GM18519 (cell line): ENCODE data around the gene EFEMP1.
"Not testable (repeated sequence)": the region's sequence is repeated elsewhere in the genome, so short reads cannot be mapped to it uniquely, and the experiment has no call there.

Experiments
- ATAC-seq: cut with Tn5 transposase; IDR thresholded peaks from one replicate; pipeline ENCODE4 v1.9.1; 2021; ENCODE audit warnings: mild to moderate bottlenecking, moderate library complexity; ENCODE audit not compliant: unreplicated experiment, low FRiP score

EFEMP1 gene

GRCh38 chr2:55839182-55839819, 84.3 kb downstream of the EFEMP1 start:
- ATAC-seq = no peak

DNA sequence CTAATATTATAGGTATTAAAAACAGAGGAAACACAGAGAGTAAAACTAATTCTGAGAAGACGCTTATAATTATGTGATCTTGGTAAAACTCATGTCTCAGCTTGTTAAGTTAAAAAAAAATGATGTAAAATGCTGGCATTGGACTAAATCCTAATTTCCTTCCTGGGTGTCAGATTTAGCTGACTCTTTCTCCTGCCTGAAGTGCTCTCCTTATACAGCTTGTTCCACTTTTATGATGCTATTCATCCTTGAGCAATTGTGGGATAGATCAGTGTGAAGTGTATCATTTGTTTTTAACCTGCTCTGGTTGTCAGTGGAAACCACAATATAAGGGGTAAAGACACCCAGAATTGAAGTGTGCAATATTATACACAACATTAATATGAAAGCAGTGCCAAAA, 84.9 kb downstream of the EFEMP1 start:
- no peak for ATAC-seq

GRCh38 chr2:55838117-55838516, 85.5 kb downstream of the EFEMP1 start:
- not testable (repeated sequence) for ATAC-seq

GRCh38 chr2:55837073-55837472, 86.5 kb downstream of the EFEMP1 start:
- no peak for ATAC-seq

DNA sequence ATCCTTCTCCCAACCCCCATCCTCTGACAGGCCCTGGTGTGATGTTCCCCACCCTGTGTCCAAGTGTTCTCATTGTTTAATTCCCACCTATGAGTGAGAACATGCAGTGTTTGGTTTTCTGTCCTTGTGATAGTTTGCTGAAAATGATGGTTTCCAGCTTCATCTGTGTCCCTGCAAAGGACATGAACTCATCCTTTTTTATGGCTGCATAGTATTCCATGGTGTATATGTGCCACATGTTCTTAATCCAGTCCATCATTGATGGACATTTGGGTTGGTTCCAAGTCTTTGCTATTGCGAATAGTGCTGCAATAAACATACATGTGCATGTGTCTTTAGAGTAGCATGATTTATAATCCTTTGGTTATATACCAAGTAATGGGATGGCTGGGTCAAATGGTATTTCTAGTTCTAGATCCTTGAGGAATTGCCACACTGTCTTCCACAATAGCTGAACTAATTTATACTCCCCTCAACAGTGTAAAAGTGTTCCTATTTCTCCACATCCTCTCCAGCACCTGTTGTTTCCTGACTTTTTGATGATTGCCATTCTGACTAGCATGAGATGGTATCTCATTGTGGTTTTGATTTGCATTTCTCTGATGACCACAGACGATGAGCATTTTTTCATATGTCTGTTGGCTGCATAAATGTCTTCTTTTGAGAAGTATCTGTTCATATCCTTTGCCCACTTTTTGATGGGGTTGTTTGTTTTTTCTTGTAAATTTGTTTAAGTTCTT, 91.7 kb downstream of the EFEMP1 start:
- ATAC-seq = not testable (repeated sequence)

DNA sequence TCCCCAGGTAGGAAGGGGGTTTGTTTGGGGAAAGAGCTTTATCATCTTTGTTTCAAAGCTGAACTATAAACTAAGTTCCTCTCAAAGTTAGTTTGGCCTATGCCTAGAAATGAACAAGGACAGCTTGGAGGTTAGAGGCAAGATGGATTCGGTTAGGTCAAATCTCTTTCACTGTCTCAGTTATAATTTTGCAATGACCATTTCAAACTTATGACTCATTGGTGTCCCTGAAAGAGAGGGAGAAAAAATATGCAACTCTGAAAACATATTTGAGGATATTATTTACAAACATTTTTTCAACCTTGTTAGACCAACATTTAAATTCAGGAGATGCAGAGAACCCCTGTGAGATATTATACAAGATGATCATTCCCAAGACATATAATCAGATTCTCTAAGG, 95.7 kb downstream of the EFEMP1 start:
- no peak for ATAC-seq

GRCh38 chr2:55827428-55827827, 96.2 kb downstream of the EFEMP1 start:
- not testable (repeated sequence) for ATAC-seq

DNA sequence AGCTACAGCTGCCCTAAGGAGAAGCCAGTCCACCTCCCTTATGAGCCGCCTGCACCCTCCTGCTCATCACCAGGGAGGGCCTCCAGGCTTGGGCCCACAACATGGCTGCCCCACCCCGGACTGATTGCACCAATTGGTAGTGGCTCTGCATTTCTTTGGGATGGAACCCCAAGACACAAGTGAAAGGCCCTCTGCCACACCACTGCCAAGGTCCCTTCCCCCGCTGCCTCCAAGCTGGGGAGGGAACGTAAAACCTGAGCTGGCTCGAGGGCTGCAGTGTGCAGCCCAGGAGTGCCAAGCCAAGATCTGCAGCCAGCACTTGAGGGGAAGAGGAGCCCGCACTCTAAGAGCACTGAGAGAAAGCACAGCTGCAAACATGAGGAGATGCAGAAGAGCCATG, 97.3 kb downstream of the EFEMP1 start:
- ATAC-seq = no peak

GRCh38 chr2:55824551-55825096, 99.0 kb downstream of the EFEMP1 start:
- ATAC-seq = no peak
